WTC11 (cell line): ENCODE measurements around the gene ABHD12. TPM values are rescaled to one million over a fixed set of nuclear protein-coding genes. Genes with fewer than 3 reads are reported as not detected.

Experiments
- ATAC-seq: fragments of 200-7000 bp; cut with Tn5 transposase; 2 replicates; pipeline ENCODE4 v1.10.0; 2021; ENCODE audit warnings: mild to moderate bottlenecking, moderate library complexity
- CTCF ChIA-PET: fragments of 300-600 bp; sonication (Branson Sonifier 250); formaldehyde crosslinking; loops from one replicate; lab custom pipeline; 2021; ENCODE audit warnings: antibody characterized with exemption; lab: Charles Lee
- POLR2A ChIA-PET: fragments of 350-600 bp; sonication (Branson Sonifier 250); formaldehyde crosslinking; loops from one replicate; lab custom pipeline; 2021; ENCODE audit warnings: antibody characterized with exemption; lab: Charles Lee
- DNase-seq: peaks from one replicate; pipeline ENCODE4 v3.0.0; 2021; ENCODE audit warnings: low spot score
- H3K27ac Mint-ChIP-seq: 2 replicates; pipeline ENCODE4 v1.8.0; 2021; ENCODE audit warnings: mixed read lengths
- H3K27me3 Mint-ChIP-seq: 2 replicates; pipeline ENCODE4 v1.8.0; 2021; ENCODE audit warnings: low read depth, mild to moderate bottlenecking, moderate library complexity, mixed read lengths
- H3K36me3 Mint-ChIP-seq: 2 replicates; pipeline ENCODE4 v1.8.0; 2021; ENCODE audit warnings: mixed read lengths
- H3K4me1 Mint-ChIP-seq: 2 replicates; pipeline ENCODE4 v1.8.0; 2022; ENCODE audit warnings: mixed read lengths
- H3K4me3 Mint-ChIP-seq: 2 replicates; pipeline ENCODE4 v1.8.0; 2021; ENCODE audit warnings: mild to moderate bottlenecking, moderate library complexity, mixed read lengths
- H3K9me3 Mint-ChIP-seq: 2 replicates; pipeline ENCODE4 v1.8.0; 2021; ENCODE audit warnings: mixed read lengths
- AFF4 ChIP-seq: sonication (generic); formaldehyde crosslinking; IDR thresholded peaks from 2 replicates; pipeline ENCODE4 v1.8.1; 2023; ENCODE audit warnings: mild to moderate bottlenecking, missing genetic modification reagents, borderline replicate concordance
- AR ChIP-seq: fragments of 250-450 bp; sonication (Bioruptor Pico); IDR thresholded peaks from 2 replicates; pipeline ENCODE4 v1.9.0; 2021; ENCODE audit warnings: mild to moderate bottlenecking
- ATF1 ChIP-seq: sonication (generic); formaldehyde crosslinking; IDR thresholded peaks from 2 replicates; pipeline ENCODE4 v1.8.1; 2023; ENCODE audit warnings: mild to moderate bottlenecking, moderate library complexity, missing genetic modification reagents
- CBFB ChIP-seq: sonication (generic); formaldehyde crosslinking; IDR thresholded peaks from 2 replicates; pipeline ENCODE4 v1.8.1; 2022; ENCODE audit warnings: mild to moderate bottlenecking, low read depth, missing genetic modification reagents
- CDX4 ChIP-seq: fragments of 250-450 bp; sonication (Bioruptor Pico); IDR thresholded peaks from 2 replicates; pipeline ENCODE4 v1.9.0; 2021; ENCODE audit warnings: moderate library complexity, mild to moderate bottlenecking, inconsistent platforms, borderline replicate concordance
- CREB1 ChIP-seq: sonication (generic); formaldehyde crosslinking; IDR thresholded peaks from 2 replicates; pipeline ENCODE4 v1.8.0; 2023; ENCODE audit warnings: mild to moderate bottlenecking, missing genetic modification reagents
- ESRRA ChIP-seq: sonication (generic); formaldehyde crosslinking; IDR thresholded peaks from 2 replicates; pipeline ENCODE4 v1.8.1; 2022; ENCODE audit warnings: mild to moderate bottlenecking, missing genetic modification reagents, borderline replicate concordance
- GRHL2 ChIP-seq: fragments of 250-450 bp; sonication (Bioruptor Pico); IDR thresholded peaks from 2 replicates; pipeline ENCODE4 v1.8.0; 2022; ENCODE audit warnings: mild to moderate bottlenecking, moderate library complexity; ENCODE audit not compliant: insufficient replicate concordance, severe bottlenecking
- HMGA2 ChIP-seq: fragments of 250-450 bp; sonication (Bioruptor Pico); IDR thresholded peaks from 2 replicates; pipeline ENCODE4 v1.4.0; 2021; ENCODE audit warnings: mild to moderate bottlenecking, moderate library complexity
- IRF2 ChIP-seq: sonication (generic); formaldehyde crosslinking; IDR thresholded peaks from 2 replicates; pipeline ENCODE4 v1.8.0; 2022; ENCODE audit warnings: low read depth, missing genetic modification reagents, borderline replicate concordance
- JUN ChIP-seq: sonication (generic); formaldehyde crosslinking; IDR thresholded peaks from 2 replicates; pipeline ENCODE4 v1.8.0; 2023; ENCODE audit warnings: mild to moderate bottlenecking, missing genetic modification reagents
- MXD4 ChIP-seq: fragments of 250-450 bp; sonication (Bioruptor Pico); IDR thresholded peaks from 2 replicates; pipeline ENCODE4 v1.8.0; 2021; ENCODE audit warnings: mild to moderate bottlenecking, moderate library complexity, borderline replicate concordance
- NFATC4 ChIP-seq: fragments of 250-450 bp; sonication (Bioruptor Pico); IDR thresholded peaks from 2 replicates; pipeline ENCODE4 v1.9.0; 2021; ENCODE audit warnings: mild to moderate bottlenecking
- OVOL2 ChIP-seq: fragments of 250-450 bp; sonication (Bioruptor Pico); IDR thresholded peaks from 2 replicates; pipeline ENCODE4 v1.9.0; 2021; ENCODE audit warnings: mild to moderate bottlenecking, borderline replicate concordance
- SMAD3 ChIP-seq: sonication (generic); formaldehyde crosslinking; IDR thresholded peaks from 2 replicates; pipeline ENCODE4 v1.8.0; 2022; ENCODE audit warnings: missing genetic modification reagents, mild to moderate bottlenecking, borderline replicate concordance
- SMAD4 ChIP-seq: sonication (generic); formaldehyde crosslinking; IDR thresholded peaks from 2 replicates; pipeline ENCODE4 v1.8.0; 2022; ENCODE audit warnings: mild to moderate bottlenecking, missing genetic modification reagents
- ZNF232 ChIP-seq: sonication (generic); formaldehyde crosslinking; IDR thresholded peaks from 2 replicates; pipeline ENCODE4 v1.8.0; 2022; ENCODE audit warnings: mild to moderate bottlenecking, missing genetic modification reagents
- ZNF317 ChIP-seq: sonication (generic); formaldehyde crosslinking; IDR thresholded peaks from 2 replicates; pipeline ENCODE4 v1.8.1; 2023; ENCODE audit warnings: low read depth, mild to moderate bottlenecking, moderate library complexity, missing genetic modification reagents, borderline replicate concordance
- ZNF532 ChIP-seq: fragments of 250-450 bp; sonication (Bioruptor Pico); IDR thresholded peaks from 2 replicates; pipeline ENCODE4 v1.9.0; 2021; ENCODE audit warnings: mild to moderate bottlenecking, borderline replicate concordance
- ZNF671 ChIP-seq: fragments of 250-450 bp; sonication (Bioruptor Pico); IDR thresholded peaks from 2 replicates; pipeline ENCODE4 v1.8.0; 2021; ENCODE audit warnings: mild to moderate bottlenecking
- total RNA-seq: library from RNA; stranded (reverse); gene quantifications from 3 replicates; pipeline ENCODE4 v1.2.3, GENCODE V29; 2021

ABHD12 gene
- total RNA-seq, 1 experiment from 2014 or later: 63.1 TPM

GRCh38 chr20:25321991-25322390 lies 68.6 kb downstream of the ABHD12 start (continued):
- no peak for TF ChIP-seq CDX4 (CRISPR knock-in tag)

GRCh38 chr20:25321262-25321831 lies 69.3 kb downstream of the ABHD12 start:
- H3K27me3 Mint-ChIP-seq: no peaks in the 10 kb centered on the region
- ChIA-PET CTCF (interaction anchor here (0.5 kb wide), 1 partner anchor 334 kb away, joined by 6 read pairs; no protein-coding TSS in a partner anchor), POLR2A (no interaction called here)
- no peak overlapping the region for H3K4me3 Mint-ChIP-seq
- peaks cover 32% of the 10 kb centered on the region for H3K36me3 Mint-ChIP-seq
- H3K9me3 Mint-ChIP-seq: no peaks in the 10 kb centered on the region
- no peak overlapping the region; the same call in 1 of the 2 replicates for H3K27ac Mint-ChIP-seq
- no peak for TF ChIP-seq CBFB (CRISPR knock-in tag)
- TF ChIP-seq OVOL2 (CRISPR knock-in tag): no peak
- no peak for TF ChIP-seq GRHL2 (CRISPR knock-in tag)
- no peak for TF ChIP-seq ZNF671
- TF ChIP-seq AFF4 (CRISPR knock-in tag): no peak
- no peak for TF ChIP-seq MXD4 (CRISPR knock-in tag)
- no peak for TF ChIP-seq CREB1 (CRISPR knock-in tag)
- no peak for TF ChIP-seq AR (CRISPR knock-in tag)
- TF ChIP-seq NFATC4 (CRISPR knock-in tag): no peak
- TF ChIP-seq HMGA2 (CRISPR knock-in tag): no peak
- TF ChIP-seq JUN (CRISPR knock-in tag): no peak
- TF ChIP-seq ESRRA (CRISPR knock-in tag): no peak
- TF ChIP-seq SMAD4 (CRISPR knock-in tag): no peak
- no peak for TF ChIP-seq ZNF232 (CRISPR knock-in tag)
- TF ChIP-seq, all 79 proteins: peak for 0
- peaks cover 28% of the 10 kb centered on the region for H3K4me1 Mint-ChIP-seq
- DNase-seq (no peak), ATAC-seq (no peak)

- ATAC-seq (no peak), DNase-seq (peak; percentile 3)
- ChIA-PET CTCF (interaction anchor here (1.3 kb wide), 1 partner anchor 79 kb away, joined by 7 read pairs; no protein-coding TSS in a partner anchor), POLR2A (no interaction called here)
- Mint-ChIP-seq H3K4me1 (peaks cover 22% of the 10 kb centered on the region), H3K27ac (peak overlapping the region; percentile 71; the same call in 1 of the 2 replicates), H3K27me3 (no peaks in the 10 kb centered on the region), H3K36me3 (peaks cover 31% of the 10 kb centered on the region), H3K4me3 (no peak overlapping the region), H3K9me3 (no peaks in the 10 kb centered on the region)
- TF ChIP-seq ZNF532 (CRISPR knock-in tag) (no peak), IRF2 (CRISPR knock-in tag) (no peak), SMAD3 (no peak), ZNF317 (CRISPR knock-in tag) (no peak), ATF1 (CRISPR knock-in tag) (no peak)
These were observed 70.4 kb downstream of the ABHD12 start for GRCh38 chr20:25320035-25320800.
